GM18907 (cell line): Measurements from ENCODE around the gene AMN.
A peak's percentile ranks its signal among the peaks of the same experiment; 100 is the strongest.

Experiments
- ATAC-seq: cut with Tn5 transposase; IDR thresholded peaks from one replicate; pipeline ENCODE4 v1.9.1; 2021; ENCODE audit warnings: mild to moderate bottlenecking, moderate library complexity; ENCODE audit not compliant: unreplicated experiment

AMN gene

DNA sequence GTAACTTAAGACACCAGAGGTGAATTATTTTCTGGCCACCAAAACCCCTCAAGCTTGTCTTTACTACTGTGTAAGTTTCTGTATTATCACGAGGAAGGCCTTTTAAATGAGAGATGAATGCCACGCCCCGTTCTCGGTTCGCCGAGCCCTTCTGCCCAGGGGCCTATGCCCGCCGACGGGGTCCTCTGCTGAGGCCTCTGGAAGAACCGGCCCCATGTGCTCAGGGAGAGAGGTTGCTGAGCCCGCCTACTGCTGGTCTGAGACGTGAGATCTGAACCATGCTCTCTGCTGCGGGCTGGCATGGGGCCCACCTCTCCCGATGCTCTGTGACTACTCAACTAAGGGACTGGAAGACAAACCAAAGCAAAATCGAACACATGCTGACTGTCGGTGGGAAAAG, 21.0 kb downstream of the AMN start:
- no peak for ATAC-seq

DNA sequence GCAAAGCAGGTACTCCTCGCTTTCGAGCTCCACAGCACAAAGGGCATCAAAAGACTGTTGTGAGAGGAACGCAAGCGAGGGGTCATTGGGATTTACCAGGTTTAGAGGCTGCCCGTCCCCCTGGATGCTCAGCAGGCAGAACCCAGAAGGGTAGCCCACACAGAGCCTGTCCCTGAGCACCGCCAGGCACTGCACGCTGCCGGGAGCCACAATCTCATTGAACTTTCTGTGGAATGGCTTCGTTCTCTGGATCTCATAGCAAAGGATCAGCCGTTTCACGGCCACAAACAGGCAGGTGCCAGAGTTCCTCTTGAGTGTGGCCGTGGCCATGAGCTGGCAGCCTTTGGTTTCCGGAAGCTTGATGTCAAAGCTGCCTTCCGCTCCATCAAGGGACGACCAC, 21.5 kb downstream of the AMN start:
- ATAC-seq, result no peak

DNA sequence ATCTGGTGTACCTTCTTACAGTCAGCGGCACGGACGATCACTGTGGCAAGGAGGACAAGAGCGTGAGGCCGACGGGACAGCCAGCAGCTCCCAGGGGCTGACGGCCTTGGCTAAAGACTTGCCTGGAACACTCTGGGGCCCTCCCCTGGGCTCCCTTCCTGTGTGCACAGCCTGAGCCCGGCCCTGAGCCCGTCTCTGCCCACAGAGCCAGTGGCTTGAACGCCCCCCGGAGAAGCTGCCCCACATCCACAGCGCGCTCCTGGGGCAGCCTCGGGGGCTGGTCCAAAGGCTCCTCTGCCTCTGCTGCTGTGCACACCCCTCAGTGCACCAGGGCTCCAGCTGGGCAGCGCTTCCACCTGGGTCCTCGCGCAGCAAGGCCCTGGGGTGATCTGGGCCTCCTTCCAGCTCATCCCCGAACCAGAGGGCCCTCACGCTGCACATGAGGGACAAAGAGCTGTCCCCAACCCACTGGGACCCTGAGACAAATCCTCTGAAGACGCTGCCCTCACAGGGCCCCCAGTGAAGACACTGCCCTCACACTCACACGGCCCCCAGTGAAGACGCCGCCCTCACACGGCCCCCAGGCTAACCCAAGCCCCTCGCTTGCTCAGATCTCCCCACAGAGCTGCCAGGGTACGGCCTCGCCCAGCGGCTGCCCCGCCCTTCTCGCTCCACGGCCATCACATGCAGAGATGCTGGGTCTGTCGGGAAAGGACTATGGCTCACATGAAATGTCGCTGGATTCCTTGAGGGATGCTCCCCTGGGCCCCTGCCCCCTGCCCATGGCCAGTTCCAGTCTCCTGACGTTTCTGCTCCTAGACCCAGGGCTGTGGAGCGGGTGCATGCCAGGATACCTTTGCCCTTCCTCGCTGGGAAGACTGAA, 22.2 kb downstream of the AMN start:
- no peak for ATAC-seq

- no peak for ATAC-seq
Measured at GRCh38 chr14:102945346-102946130, 23.1 kb downstream of the AMN start.

- ATAC-seq, result no peak
Measured at GRCh38 chr14:102947321-102948103, 25.0 kb downstream of the AMN start.

DNA sequence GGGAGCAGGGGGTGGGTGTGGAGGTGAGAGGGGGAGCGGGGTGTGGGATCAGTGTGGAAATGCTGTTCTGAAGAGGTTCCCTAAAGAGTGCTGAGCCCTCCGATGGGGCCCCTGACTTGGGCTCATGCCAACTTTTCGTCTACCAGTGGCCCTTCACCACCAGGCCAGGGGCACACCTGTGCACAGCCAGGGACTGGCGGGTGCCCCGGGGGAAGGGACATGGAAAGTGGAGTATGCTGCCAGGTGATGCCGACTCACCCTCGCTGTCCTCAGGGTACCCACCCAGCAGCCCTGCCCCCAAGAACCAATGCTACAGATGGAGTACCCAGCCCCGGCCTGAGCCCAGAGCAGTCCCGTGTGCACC, 26.2 kb downstream of the AMN start:
- no peak for ATAC-seq

DNA sequence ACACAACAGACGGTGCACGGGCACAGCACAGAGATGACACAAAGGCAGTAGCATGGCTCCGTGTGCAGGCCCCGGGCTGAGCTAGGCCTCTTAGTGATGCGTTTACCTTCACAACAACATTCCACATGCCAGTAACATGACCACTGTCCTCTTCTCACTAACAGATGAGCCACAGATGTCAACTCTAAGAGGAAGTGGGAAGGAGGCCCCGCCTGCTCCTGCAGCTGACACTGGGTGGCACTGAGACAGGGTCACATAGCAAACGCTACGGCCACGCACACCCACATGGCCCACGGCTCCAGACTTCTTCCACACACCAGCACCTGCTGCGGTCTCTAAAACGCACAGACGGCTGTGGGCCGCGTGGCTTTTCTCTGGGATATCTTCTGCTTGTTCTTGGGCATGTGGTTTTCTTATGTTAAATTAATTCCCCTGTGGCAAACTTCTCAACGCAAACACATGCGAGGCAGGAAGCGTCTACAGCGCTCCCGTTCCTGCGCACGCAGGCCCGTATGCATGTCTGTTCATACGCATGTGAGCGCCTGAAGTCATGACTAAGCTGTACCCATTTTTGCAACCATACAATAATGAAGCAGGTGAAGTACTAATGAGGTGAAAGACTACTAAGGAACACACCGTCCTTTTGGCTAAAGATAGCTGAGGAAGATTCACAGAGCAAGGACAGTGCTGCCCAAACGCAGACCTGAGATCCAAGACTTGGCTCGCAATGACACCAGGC, 26.8 kb downstream of the AMN start:
- ATAC-seq, result peak; percentile 60

DNA sequence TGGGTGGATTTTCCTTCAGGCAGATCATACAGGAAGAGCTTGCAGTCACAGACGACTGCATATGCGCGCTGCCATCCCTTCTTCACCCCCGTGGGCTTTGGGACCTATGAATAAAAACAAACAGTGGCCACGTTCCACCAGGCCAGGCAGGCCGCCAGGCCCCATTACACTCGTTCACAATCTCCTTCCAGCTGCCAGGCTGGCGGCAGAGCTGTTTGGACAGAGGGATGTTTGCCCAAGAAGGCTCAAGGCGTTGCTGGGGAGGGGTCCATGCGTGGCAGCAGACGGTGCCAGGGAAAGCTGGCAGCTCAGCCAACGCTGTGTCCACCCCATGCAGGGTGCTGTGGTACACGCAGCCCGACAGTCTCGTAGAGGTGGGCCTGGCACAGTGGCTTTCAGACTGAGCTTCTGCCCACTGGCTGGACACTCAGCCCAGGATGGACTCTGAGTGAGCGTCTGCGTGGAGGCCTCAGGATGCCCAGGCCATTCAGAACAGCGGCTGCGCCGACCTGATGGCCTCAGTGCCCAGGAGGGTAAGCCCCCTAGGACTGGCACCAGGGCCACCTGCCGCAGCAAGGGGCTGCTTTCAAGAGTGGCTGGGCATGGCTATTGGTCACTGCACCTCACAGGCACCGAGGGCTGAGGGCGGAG, 27.5 kb downstream of the AMN start:
- ATAC-seq, result no peak

- no peak for ATAC-seq
Measured at GRCh38 chr14:102951034-102951433, 28.6 kb downstream of the AMN start.

- no peak for ATAC-seq
Measured at GRCh38 chr14:102951799-102952198, 29.3 kb downstream of the AMN start.

GRCh38 chr14:102952276-102952675, 29.8 kb downstream of the AMN start:
- no peak for ATAC-seq

- ATAC-seq, result no peak
Measured at GRCh38 chr14:102953100-102953499, 30.6 kb downstream of the AMN start.

DNA sequence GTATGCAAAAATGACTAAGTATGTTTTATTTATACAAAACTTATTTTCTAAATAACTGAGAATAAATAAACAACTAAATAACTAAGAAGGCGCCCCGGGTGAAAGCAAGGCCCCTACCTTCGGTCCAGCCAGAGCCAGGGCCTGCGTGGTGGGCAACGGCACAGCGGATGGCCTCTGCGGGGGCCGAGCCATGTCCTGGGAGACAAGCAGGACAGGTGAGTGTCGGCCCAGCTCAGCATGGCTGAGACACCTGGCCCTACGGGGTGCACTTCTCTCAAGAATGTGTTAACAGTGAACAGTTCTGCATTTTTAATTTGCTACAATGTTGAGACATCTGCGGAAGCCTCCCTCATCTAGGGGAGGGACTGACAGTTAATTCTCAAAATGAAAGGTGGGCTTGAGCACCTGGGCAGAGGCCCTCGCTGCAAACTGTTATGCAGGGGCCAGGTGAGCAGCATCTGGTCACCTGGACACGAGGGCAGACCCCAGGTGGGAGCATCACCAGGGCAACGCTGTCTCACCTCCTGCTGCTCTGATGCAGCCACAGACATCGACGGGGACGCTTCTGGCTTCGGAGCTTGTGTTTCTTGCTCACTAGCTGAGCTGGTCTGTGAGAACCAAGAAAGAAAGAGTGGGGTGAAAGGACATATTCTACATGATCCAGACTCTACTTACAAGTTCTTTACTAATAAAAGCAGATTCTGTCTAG, 31.8 kb downstream of the AMN start:
- ATAC-seq, result no peak

GRCh38 chr14:102955636-102956408, 33.4 kb downstream of the AMN start:
- no peak for ATAC-seq

DNA sequence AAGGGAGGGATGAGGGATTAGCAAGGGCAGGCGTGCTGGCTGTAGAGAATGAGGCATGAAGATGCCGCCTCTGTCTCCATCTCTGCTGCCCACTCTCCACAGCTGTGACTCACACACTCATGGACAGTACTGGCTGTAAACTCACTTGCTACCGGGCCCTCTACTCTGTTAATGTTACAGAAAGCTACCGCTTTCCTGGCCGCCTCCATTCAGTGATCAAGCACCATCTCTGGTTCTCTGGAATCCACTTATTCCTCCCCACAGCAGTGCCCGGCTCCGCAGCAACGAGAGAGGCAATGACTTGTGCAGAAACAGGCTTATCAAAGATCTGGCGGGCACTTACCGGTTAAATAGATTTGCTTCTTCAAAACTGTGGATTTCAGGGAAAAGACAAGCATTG, 34.8 kb downstream of the AMN start:
- no peak for ATAC-seq

- no peak for ATAC-seq
Measured at GRCh38 chr14:102958461-102958860, 36.0 kb downstream of the AMN start.

GRCh38 chr14:102962111-102962627, 39.7 kb downstream of the AMN start:
- no peak for ATAC-seq

DNA sequence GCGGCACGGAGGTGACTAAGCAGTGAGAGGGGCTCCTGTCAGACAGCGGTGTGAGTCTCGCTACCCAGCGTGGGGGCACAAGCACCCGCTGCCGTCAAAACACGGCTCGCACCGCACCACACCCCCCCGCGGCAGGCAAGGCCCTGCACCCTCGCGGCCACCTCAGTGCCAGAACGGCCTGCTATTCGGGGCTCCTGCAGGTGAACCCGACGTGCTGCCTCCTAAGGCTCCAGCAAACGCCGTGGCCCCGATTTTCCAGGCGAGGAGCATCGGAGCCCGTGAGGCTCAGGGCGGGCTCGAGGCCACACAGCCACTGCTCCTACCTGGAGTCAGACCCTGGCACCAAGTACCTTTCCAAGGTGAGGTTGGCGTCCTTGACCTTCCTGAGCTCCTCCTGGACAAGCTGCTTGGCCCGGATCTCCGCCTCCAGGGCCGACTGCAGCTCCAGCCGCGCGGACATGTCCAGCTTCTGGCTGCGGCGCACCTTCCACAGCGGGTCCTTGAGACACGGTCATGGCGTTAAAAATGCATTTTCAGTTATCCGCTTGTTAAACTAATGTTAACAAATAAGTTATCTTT, 41.8 kb downstream of the AMN start:
- ATAC-seq, result no peak
